Thoracic aorta (tissue), 2 donors: ENCODE measurements around the gene FBXO8. TPM values are rescaled to one million over a fixed set of nuclear protein-coding genes. Genes with fewer than 3 reads are reported as not detected.

Experiments used
- ATAC-seq: fragments of 150-250 bp; one replicate; pipeline ENCODE4 v1.8.0; 2017; ENCODE audit warnings: low read depth; ENCODE audit not compliant: insufficient number of reproducible peaks, low FRiP score
- DNase-seq: peaks from one replicate; pipeline ENCODE4 v3.0.0-alpha.2; 2020; ENCODE audit warnings: low spot score
- H3K27ac ChIP-seq, 2 donors: fragments of 200-600 bp; sonication (generic); 1 replicate in 1 of 2; 2 replicates in 1 of 2; pipeline ENCODE4 v1.5.1; 2016; ENCODE audit warnings: mild to moderate bottlenecking in 2 of 2, moderate library complexity in 2 of 2
- H3K27me3 ChIP-seq: fragments of 200-600 bp; sonication (generic); replicated peaks from 2 replicates; pipeline ENCODE4 v1.6.0; 2016; ENCODE audit warnings: mild to moderate bottlenecking; ENCODE audit not compliant: insufficient read depth
- H3K36me3 ChIP-seq: fragments of 200-600 bp; sonication (generic); one replicate; pipeline ENCODE4 v1.5.1; 2016
- H3K4me1 ChIP-seq, 2 donors: fragments of 200-600 bp; sonication (generic); 1 replicate in 1 of 2; 2 replicates in 1 of 2; pipeline versions ENCODE4 v1.5.1 to v1.6.0; 2016; ENCODE audit warnings: low read depth in 2 of 2, mild to moderate bottlenecking in 1 of 2; ENCODE audit not compliant: control insufficient read depth in 1 of 2
- H3K4me3 ChIP-seq: fragments of 200-600 bp; sonication (generic); 2 replicates; pipeline ENCODE4 v1.5.1; 2016; ENCODE audit warnings: mild to moderate bottlenecking
- H3K9me3 ChIP-seq: fragments of 200-600 bp; sonication (generic); 2 replicates; pipeline ENCODE4 v1.5.1; 2016
- CTCF ChIP-seq: fragments of 200-600 bp; sonication (generic); IDR thresholded peaks from one replicate; pipeline ENCODE4 v1.5.1; 2019; ENCODE audit warnings: antibody characterized with exemption
- total RNA-seq, 2 donors: library from RNA; depleted of rRNA; stranded (reverse); fragments of >200 nt; gene quantifications; one replicate each; pipeline versions ENCODE4 v1.1.0 to v1.2.3, GENCODE V29; 2016

Gene FBXO8
- total RNA-seq, 2 donors from 2014 or later: 19.6 to 25.5 TPM

- Histone ChIP-seq H3K27me3 (peaks cover 9% of the 10 kb centered on the region), H3K4me1 (peaks cover 5 to 15% of the 10 kb centered on the region in 2 donors), H3K36me3 (no peaks in the 10 kb centered on the region), H3K27ac (no peak overlapping the region), H3K4me3 (no peak overlapping the region), H3K9me3 (no peaks in the 10 kb centered on the region)
- TF ChIP-seq CTCF: no peak
- DNase-seq (no peak), ATAC-seq (no peak)
These were observed 71.8 kb downstream of the FBXO8 start for GRCh38 chr4:174211622-174212044.

- Histone ChIP-seq H3K27me3 (peaks cover 9% of the 10 kb centered on the region), H3K36me3 (no peaks in the 10 kb centered on the region), H3K4me1 (peaks cover 5 to 15% of the 10 kb centered on the region in 2 donors), H3K27ac (no peak overlapping the region), H3K4me3 (no peak overlapping the region), H3K9me3 (no peaks in the 10 kb centered on the region)
- TF ChIP-seq CTCF: no peak
- no peak for ATAC-seq
- DNase-seq: no peak
These were observed 72.4 kb downstream of the FBXO8 start for GRCh38 chr4:174210952-174211490.

GRCh38 chr4:174210354-174210753 lies 73.1 kb downstream of the FBXO8 start:
- no peaks in the 10 kb centered on the region for H3K36me3 ChIP-seq
- H3K4me1 ChIP-seq: peaks cover 5 to 15% of the 10 kb centered on the region in 2 donors
- ATAC-seq: no peak
- no peaks in the 10 kb centered on the region for H3K9me3 ChIP-seq
- no peak overlapping the region for H3K27ac ChIP-seq
- peaks cover 9% of the 10 kb centered on the region for H3K27me3 ChIP-seq
- no peak for TF ChIP-seq CTCF
- H3K4me3 ChIP-seq: no peak overlapping the region
- no peak for DNase-seq

- peaks cover 9% of the 10 kb centered on the region for H3K27me3 ChIP-seq
These were observed 74.1 kb downstream of the FBXO8 start for GRCh38 chr4:174209341-174209740.

GRCh38 chr4:174207367-174207766 lies 76.1 kb downstream of the FBXO8 start:
- Histone ChIP-seq H3K36me3 (no peaks in the 10 kb centered on the region), H3K9me3 (no peaks in the 10 kb centered on the region), H3K27ac (no peak overlapping the region), H3K4me3 (no peak overlapping the region), H3K27me3 (no peaks in the 10 kb centered on the region), H3K4me1 (no peaks in the 10 kb centered on the region)
- no peak for TF ChIP-seq CTCF
- DNase-seq (no peak), ATAC-seq (no peak)

More at GRCh38 chr4:174209341-174209740, 74.1 kb downstream of the FBXO8 start:
- Histone ChIP-seq H3K9me3 (no peaks in the 10 kb centered on the region), H3K4me1 (peaks cover 5 to 10% of the 10 kb centered on the region in 2 donors), H3K36me3 (no peaks in the 10 kb centered on the region), H3K27ac (no peak overlapping the region), H3K4me3 (no peak overlapping the region)
- DNase-seq: no peak
- ATAC-seq: no peak
- no peak for TF ChIP-seq CTCF
